ENCODE measurements around the gene FAM184A. TPM values are rescaled to one million over a fixed set of nuclear protein-coding genes. Genes with fewer than 3 reads are reported as not detected.

The FAM184A gene
- total RNA-seq, 1 experiment from 2014 or later, result 13.3 TPM

- TF ChIP-seq NFATC4 (CRISPR knock-in tag; IDR thresholded peaks at IDR 0.05) (no peak), NFE2L1 (CRISPR knock-in tag; IDR thresholded peaks at IDR 0.05) (no peak), MAX (CRISPR knock-in tag; IDR thresholded peaks at IDR 0.05) (no peak), OVOL2 (CRISPR knock-in tag; IDR thresholded peaks at IDR 0.05; ENCODE audit: borderline replicate concordance) (no peak), E2F4 (CRISPR knock-in tag; IDR thresholded peaks at IDR 0.05; ENCODE audit: borderline replicate concordance, low read depth) (no peak), ZNF671 (CRISPR knock-in tag; IDR thresholded peaks at IDR 0.05) (no peak), EMX1 (CRISPR knock-in tag; IDR thresholded peaks at IDR 0.05) (no peak)
Observed at GRCh38 chr6:119061215-119061614, 17.2 kb downstream of the FAM184A start (continued).

GRCh38 chr6:119060255-119060907 lies 18.1 kb downstream of the FAM184A start:
- peaks cover 6% of the 10 kb centered on the region for H3K9me3 Mint-ChIP-seq
- ATAC-seq (peak; percentile 88), DNase-seq (ENCODE audit: low spot score) (no peak)
- CTCF ChIA-PET, result interaction anchor here (0.7 to 1.5 kb wide), 4 partner anchors 18 to 919 kb away, joined by 3 read pairs; partner anchors contain the start of gene FAM184A
- H3K4me3 Mint-ChIP-seq, result no peak overlapping the region
- peak overlapping the region; percentile 7; the same call in 1 of the 2 replicates for H3K27ac Mint-ChIP-seq
- peaks cover 5% of the 10 kb centered on the region for H3K36me3 Mint-ChIP-seq
- POLR2A ChIA-PET, result interaction anchor here (0.6 to 1.1 kb wide), 2 partner anchors 17 to 92 kb away, joined by 3 to 4 read pairs; no protein-coding TSS in a partner anchor
- H3K4me1 Mint-ChIP-seq, result peaks cover 19% of the 10 kb centered on the region
- TF ChIP-seq GRHL2 (CRISPR knock-in tag; IDR thresholded peaks at IDR 0.05; ENCODE audit: insufficient replicate concordance, severe bottlenecking) (no peak), MLX (CRISPR knock-in tag; IDR thresholded peaks at IDR 0.05) (no peak), ZNF121 (CRISPR knock-in tag; IDR thresholded peaks at IDR 0.05) (no peak), ETV6 (CRISPR knock-in tag; IDR thresholded peaks at IDR 0.05) (no peak), IRF2 (CRISPR knock-in tag; IDR thresholded peaks at IDR 0.05; ENCODE audit: borderline replicate concordance, low read depth) (no peak), NFE2L1 (CRISPR knock-in tag; IDR thresholded peaks at IDR 0.05) (no peak), ELF4 (CRISPR knock-in tag; IDR thresholded peaks at IDR 0.05; ENCODE audit: low read depth) (no peak), SOX15 (CRISPR knock-in tag; IDR thresholded peaks at IDR 0.05) (no peak), ARID4B (CRISPR knock-in tag; IDR thresholded peaks at IDR 0.05; ENCODE audit: borderline replicate concordance) (no peak), ZNF219 (CRISPR knock-in tag; IDR thresholded peaks at IDR 0.05; ENCODE audit: borderline replicate concordance) (no peak)
- no peaks in the 10 kb centered on the region for H3K27me3 Mint-ChIP-seq (ENCODE audit: low read depth)

- Mint-ChIP-seq H3K4me1 (peaks cover 35% of the 10 kb centered on the region), H3K27me3 (ENCODE audit: low read depth) (no peaks in the 10 kb centered on the region), H3K36me3 (peaks cover 16% of the 10 kb centered on the region), H3K9me3 (peaks cover 21% of the 10 kb centered on the region), H3K27ac (no peak overlapping the region), H3K4me3 (no peak overlapping the region)
- ATAC-seq, result no peak
- CTCF ChIA-PET, result no interaction called here
- POLR2A ChIA-PET, result no interaction called here
- no peak for DNase-seq (ENCODE audit: low spot score)
- no peak for TF ChIP-seq ZNF532 (CRISPR knock-in tag; IDR thresholded peaks at IDR 0.05; ENCODE audit: borderline replicate concordance)
- no peak for TF ChIP-seq CTCF (IDR thresholded peaks at IDR 0.05)
- TF ChIP-seq USF2 (CRISPR knock-in tag; IDR thresholded peaks at IDR 0.05), result no peak
- no peak for TF ChIP-seq JAZF1 (CRISPR knock-in tag; IDR thresholded peaks at IDR 0.05)
Observed at GRCh38 chr6:119055069-119055468, 23.4 kb downstream of the FAM184A start.

Measured in WTC11 (cell line).